Hepatic stellate cell (primary cell): Measurements from ENCODE around the gene EBF4.
A peak's percentile ranks its signal among the peaks of the same experiment; 100 is the strongest.

Source experiments
- DNase-seq: peaks from one replicate; pipeline ENCODE4 v3.0.0; 2011; ENCODE audit warnings: low spot score

EBF4 gene, protein sequence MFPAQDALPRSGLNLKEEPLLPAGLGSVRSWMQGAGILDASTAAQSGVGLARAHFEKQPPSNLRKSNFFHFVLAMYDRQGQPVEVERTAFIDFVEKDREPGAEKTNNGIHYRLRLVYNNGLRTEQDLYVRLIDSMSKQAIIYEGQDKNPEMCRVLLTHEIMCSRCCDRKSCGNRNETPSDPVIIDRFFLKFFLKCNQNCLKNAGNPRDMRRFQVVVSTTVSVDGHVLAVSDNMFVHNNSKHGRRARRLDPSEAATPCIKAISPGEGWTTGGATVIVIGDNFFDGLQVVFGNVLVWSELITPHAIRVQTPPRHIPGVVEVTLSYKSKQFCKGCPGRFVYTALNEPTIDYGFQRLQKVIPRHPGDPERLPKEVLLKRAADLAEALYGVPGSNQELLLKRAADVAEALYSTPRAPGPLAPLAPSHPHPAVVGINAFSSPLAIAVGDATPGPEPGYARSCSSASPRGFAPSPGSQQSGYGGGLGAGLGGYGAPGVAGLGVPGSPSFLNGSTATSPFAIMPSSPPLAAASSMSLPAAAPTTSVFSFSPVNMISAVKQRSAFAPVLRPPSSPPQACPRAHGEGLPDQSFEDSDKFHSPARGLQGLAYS

DNA sequence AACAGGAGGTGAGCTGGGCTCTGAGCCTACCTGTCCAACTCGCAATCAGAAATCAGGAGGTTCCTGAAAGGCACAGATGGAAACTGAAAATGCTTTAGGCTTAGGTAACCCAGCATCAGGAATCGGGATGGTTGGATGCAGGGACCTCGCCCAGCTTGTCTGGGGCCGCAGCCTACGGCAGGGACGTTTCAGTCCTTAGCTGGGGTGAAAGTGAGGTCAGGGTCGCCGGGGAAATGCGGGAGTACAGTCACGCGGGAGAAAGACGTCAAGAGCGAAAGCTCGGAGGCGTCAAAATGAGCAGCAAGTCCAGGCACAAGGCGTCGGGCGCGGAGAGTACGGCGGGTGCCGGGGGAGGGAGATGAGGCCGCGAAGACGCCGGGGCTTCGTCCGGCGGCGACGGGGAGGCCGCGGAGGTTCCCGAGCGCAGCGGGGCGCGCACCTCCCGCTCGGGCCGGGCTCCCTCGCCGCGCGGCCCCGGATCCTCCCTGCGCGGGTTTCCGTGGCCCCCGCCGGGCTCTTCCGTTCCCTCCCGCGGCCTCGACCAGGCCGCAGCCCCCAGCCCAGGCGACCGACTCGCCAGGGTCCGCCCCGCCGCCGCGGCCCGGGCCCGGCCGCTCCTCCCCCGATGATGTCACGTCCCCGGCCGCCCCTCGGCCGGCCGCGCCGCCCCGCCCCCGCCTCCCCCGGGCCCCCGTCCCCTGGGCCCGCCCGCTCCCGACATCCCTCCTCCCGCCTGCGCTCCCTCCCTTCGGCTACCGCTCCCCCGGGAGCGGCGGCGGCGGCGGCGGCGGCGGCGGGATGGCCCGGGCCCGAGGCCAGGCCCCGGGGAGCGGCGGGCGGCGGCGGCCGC is at the start of gene EBF4:
EBF4 (plus strand) TSS at position 745 of the 850 bp plus-strand sequence. CDS start 866 bp downstream, outside the sequence.
- DNase-seq = peak; percentile 53

DNA sequence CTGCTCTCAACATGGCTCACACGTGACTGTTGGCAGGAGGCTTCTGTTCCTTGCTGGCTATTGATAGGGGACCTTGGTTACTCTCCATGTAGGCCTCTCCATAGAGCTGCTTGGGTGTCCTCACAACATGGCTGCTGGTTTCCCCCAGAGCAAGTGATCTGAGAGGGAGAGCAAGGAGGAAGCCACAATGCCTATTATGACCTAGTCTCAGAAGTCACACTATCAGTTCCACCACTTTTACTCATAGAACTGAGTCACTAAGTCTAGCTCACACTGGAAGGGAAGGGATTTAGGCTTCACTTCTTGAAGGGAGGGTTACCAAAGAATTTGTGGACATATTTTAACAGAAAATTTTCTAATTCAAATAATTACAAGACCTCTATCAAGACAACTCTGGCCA is 48.9 kb upstream of the EBF4 start:
- DNase-seq = no peak

DNA sequence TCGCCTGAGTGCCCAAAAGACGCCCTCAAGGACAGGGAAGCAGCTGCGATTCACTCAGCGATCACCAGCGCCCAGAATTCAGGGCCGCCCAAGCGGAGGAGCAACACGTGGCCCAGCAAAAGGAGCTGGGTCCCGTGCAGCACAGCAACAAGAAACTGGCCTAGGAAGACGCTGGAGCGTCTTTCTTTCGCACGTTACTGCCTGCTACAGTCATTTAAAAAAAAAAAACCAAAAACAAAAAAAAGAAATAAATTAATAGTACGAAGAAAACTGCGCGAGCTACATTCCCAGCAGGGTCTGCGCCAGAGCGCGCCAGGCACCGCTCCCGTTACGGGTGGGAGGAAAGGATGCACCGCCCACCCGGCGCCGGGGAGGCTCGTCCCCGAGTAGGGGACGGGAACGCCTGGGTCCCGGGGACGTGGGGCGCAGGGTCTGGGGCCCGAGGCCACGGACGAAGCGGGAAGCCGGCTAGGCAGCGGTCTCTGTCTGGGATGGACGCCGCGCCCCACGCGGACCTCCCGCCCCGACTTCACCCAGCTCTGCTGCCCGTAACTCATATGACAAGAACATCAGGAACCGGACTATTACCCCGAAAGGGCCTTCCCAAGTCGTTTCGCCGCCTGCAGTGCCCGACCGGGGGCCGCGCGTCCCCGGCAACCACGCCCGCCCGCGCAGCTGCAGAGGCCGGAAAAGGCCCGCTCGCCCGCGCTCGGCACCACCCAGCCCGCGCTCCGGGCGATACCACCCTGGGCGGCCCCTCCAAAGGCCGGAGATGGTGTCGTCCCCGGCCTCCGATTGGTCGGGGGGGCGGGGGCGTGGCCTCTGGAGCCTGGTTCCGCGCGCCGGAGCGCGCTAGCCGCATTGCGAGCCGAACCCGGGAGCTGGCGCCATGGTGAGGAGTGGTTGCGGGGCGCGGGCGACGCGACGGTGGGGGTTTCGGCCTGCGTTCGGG is 40.5 kb upstream of the EBF4 start, which contains the start of gene NOP56:
NOP56 (plus strand) TSS at position 861 of the 952 bp plus-strand sequence; CDS start at position 890, 29 bp downstream.
- DNase-seq = peak; percentile 95

DNA sequence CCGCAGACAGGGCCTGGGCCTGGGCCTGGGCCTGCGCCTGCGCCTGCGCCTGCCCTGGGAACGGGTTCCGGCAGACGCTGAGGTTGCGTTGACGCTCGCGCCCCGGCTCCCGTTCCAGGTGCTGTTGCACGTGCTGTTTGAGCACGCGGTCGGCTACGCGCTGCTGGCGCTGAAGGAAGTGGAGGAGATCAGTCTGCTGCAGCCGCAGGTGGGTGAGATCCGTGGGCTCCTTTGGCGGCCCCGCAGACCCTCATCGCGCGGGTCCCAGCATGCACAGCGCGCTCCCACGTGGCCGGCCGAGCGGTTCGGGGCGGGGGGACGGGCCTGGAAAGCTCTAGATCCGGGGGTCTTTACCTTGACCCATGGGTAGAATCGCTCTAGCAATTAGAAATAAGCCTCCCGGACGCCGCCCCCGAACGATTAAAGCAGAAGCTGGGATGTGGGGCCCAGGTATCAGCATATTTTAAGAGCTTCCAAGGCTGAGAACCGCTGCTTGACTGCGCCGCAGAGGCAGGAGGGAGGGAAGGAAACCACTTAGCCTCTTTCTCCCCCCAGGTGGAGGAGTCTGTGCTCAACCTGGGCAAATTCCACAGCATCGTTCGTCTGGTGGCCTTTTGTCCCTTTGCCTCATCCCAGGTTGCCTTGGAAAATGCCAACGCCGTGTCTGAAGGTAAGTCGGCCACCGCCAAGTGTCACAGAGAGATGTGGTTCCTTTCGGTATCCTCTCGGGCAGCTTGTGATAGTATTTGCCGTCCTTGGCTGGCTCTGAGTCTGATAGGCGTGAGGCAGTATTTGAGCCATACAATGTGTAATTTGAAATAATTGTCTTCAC is 39.6 kb upstream of the EBF4 start:
- DNase-seq = peak; percentile 44

DNA sequence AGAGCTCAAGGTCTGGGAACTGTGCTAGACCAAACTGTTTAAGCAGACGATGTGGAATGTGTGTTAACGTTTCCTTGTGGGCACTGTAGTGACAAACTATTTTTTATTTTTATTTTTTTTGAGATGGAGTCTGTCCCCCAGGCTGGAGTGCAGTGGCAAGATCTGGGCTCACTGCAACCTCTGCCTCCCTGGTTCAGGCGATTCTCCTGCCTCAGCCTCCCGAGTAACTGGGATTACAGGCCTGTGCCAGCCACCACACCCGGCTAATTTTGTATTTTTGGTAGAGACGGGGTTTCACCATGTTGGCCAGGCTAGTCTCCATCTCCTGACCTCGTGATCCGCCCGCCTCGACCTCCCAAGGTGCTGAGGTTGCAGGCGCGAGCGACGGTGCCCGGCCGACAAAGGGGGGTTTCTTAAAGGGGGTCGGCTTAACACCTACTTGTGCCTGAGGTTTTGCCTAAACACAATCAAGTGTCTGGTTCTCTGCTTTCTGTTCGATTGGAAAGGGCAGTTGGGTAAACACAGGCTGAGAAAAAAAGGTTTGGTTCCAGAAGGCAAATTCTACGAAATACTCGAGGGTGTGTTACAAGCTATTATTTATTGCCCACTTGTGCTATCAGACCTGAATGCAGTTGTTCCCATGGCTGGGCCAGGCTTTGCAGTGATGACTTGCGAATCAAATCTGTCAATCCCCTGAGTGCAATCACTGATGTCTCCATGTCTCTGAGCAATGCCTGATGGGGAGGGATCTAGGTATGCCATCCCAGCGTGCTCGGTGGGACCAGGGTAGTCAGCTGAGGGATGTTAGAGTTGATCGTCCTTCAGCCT is 38.8 kb upstream of the EBF4 start:
- no peak for DNase-seq

DNA sequence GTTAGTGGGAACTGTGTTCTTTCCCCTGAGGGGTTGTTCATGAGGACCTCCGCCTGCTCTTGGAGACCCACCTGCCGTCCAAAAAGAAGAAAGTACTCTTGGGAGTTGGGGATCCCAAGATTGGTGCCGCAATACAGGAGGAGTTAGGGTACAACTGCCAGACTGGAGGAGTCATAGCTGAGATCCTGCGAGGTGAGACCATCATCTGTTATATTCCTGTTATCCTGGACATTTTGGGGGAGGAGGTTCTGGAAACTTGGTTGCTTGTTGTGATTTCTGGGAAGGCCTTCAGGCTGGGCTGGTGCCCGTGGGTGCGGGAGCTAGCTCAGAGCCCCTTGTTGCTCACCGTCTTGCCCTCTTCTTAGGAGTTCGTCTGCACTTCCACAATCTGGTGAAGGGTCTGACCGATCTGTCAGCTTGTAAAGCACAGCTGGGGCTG is 38.2 kb upstream of the EBF4 start:
- no peak for DNase-seq

DNA sequence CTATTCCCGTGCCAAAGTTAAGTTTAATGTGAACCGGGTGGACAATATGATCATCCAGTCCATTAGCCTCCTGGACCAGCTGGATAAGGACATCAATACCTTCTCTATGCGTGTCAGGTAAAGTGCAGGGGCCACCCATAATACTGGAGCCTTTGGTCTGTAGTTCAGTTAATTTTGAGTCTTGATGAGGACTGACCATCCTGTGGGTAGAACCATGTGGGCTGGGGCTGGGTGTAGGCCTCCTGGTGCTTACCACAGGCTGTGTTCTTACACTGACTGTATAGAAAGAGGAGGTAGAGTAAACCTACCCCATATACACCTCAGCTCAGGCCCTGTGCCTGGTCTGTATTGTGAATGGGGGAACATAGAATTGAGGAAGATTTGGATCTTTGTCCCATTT is 37.7 kb upstream of the EBF4 start:
- DNase-seq = no peak

DNA sequence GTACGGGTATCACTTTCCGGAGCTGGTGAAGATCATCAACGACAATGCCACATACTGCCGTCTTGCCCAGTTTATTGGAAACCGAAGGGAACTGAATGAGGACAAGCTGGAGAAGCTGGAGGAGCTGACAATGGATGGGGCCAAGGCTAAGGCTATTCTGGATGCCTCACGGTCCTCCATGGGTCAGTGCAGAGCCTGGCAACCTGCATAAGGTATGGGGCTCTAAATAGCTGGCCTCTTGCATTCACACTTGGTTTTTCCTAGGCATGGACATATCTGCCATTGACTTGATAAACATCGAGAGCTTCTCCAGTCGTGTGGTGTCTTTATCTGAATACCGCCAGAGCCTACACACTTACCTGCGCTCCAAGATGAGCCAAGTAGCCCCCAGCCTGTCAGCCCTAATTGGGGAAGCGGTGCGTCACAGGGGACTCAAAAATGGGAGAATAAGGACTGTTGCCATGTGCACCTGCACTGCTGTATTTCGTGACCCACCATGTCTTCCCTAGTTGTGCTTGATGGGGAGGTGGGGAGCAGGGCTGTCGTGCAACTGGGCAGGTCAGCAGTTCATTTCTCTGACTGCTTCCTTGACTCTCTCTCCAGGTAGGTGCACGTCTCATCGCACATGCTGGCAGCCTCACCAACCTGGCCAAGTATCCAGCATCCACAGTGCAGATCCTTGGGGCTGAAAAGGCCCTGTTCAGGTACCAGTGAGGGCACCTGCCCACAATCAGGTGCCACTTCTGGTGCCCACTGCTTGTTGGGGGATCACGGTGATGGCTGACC is 37.1 kb upstream of the EBF4 start:
- DNase-seq = no peak

DNA sequence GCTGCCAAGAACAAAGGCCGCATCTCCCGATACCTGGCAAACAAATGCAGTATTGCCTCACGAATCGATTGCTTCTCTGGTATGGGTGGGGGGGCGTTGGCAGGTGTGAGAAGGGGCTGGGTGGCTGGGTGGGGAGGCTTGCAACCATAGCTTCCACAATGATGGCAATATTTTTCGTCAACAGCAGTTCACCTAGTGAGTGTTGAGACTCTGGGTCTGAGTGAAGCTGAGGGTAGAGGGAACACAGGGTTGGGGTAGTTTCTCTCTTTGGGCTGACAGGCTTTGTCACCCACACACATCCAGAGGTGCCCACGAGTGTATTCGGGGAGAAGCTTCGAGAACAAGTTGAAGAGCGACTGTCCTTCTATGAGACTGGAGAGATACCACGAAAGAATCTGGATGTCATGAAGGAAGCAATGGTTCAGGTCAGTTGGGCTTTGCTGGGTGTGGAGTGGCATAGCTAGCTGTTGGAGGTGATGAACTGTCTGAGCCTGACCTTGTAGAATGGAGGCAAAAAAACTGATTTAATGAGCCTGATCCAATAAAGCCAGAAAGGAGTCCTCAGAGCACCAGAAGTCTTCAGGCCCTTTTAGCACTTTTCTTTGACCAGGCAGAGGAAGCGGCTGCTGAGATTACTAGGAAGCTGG is 36.0 kb upstream of the EBF4 start:
- DNase-seq = no peak

DNA sequence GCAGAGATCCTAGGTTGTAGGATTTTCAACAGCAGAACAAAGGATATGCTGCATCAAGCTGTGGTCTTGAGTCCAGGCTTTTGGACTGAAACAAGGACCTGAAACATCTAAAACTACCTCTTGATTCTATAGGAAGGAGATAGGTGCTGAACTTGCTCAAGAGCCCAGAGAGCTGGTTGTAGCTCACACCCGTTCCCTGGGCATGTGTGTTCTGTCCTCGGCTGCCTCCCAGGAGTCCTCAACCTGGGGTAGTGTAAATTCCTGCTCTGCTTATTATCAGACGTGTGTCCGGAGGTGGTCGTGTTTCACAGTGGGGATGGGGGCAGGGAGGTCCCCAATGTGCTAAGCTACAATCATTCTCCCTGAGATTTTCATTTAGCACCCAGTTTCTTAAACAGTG is 35.3 kb upstream of the EBF4 start:
- no peak for DNase-seq

DNA sequence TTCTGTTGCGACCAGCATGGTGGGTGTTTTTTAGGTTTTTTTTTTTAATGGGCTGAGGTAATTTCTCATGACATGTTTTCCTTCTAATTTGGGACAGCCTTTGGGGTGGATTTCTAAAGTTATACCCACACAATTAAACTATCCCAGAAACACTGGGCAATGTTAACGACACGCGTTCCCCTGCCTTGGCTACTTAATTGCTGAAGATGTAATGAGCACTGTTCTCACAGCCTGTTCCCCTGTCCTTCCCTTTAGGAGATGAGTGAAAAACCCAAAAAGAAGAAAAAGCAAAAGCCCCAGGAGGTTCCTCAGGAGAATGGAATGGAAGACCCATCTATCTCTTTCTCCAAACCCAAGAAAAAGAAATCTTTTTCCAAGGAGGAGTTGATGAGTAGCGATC is 34.9 kb upstream of the EBF4 start:
- DNase-seq = no peak

DNA sequence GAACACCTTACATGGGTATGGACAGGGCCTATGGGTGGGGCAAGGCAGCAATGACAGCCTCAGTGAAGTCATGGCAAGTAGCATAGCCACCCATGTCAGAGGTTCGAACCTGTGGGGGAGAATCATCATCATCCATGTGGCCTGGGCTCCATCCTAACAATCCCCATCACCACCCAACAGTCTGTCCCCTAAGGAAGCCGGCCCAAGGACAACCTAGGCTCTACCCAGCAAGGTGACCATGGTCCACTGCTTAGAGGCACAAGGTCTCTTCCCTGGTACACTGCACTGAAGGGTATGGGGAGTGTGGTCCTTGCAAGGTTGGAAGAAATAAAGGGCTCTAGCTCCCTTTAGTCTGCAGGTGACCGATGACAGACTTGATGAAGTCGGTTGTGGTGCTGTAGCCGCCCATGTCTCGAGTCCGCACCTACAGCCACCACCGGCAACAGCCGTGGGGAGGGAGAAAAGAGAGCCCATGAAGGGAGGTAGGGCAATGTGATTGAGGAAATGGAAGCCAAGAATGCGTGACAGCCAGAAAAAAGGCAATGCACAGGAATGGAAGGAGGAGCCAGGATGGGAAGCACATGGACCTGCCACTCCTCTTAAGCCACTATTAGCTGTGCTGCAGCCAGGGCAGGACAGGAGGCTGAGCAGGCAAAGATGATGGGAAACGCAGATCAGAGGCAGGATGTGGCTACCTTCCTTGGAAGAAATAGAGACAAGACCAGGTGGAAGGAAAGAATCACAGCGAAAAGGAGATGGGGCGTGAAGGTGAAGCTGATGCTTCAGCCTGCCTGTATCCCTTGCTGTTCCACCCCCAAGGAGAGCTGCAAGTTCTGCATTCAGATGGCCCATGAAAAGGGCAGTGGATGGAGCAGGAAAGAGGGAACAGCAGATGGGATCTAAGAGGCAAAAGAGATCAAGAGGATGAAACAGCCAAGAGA is 33.9 kb upstream of the EBF4 start:
- DNase-seq = no peak

DNA sequence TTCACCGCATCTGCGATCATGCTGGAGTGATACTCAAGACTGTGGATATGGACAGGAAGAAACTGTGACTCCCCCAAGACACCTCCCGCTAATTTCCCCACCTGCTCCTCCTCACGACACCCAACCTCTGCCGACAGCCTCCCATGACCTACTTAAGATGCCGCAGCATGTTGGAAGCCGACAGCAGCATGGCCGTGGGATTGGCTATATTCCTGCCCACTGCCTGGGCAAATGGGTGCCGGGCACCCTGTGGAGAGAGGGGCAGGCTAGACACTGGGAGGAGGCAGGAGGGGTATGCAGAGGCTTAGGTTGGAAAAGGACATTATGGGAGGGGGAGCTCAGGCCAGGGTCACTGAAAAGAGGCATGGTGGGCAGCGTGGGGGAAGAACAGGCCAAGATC is 33.0 kb upstream of the EBF4 start:
- DNase-seq = no peak

DNA sequence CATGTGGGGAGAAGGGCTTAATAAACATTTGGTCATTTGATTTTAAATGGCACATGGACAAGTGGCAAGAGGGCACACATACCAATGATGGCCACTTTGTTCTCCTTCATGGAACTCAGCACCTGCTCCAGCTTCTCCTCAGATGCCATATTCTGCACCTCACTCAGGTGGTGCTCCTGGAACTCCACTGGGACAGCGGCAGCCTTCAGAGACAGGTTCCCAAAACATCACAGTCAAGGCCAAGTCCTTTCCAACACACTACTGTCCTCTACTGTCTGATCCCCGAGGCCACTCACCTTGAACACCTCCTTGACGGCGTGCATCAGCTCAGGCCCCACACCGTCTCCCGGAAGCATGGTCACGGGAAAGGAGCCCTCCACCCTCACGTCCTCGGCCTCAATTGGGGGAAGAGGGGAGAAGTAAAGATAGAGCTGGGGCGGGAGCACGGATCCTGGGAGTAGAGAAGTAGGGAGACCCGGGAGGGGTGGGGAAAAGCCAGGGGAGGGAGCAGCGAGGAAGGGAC is 29.2 kb upstream of the EBF4 start:
- DNase-seq = no peak

DNA sequence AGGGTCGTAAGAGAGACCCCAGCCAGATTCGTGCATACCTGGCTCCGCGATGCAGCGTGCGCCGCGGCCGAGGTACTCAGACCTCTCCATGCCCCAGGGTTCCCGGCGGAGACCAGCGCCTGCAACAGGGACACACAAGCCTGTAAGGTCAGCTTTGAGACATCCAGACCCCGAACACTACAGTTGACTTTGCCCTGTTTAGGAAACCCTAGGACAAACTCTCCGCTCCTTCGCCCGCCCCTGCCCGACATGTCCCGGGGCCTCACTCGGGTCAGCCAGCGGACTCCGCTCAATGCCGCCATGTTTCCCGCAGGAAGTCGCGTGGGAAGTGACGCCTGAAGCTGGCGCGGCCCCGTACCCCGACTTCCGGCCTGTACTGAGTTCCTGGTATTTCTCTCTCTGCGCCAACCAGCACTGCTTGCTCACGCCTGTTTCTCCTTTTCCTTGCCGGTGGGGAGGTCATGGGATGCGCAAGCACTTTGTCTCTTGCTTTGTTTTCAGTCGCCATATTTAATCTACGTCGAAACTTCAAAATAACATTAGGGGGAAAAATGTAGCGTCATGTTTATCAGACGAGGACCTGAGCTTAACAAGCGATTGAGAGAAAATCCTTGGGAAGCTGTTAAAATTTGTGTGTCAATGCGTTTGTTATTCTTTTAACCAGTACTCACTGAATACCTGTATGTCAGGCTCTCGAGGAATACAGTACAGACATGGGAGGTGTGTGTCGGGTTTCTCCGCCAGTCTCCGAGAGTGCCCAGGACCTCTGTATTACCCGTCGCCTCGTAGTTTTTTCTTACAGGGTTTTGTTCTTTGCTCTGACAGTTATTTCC is 28.5 kb upstream of the EBF4 start, which contains the start of gene IDH3B:
IDH3B (minus strand) TSS at position 330 of the 833 bp plus-strand sequence; CDS start at position 302, 28 bp downstream.
- peak; percentile 92 for DNase-seq

DNA sequence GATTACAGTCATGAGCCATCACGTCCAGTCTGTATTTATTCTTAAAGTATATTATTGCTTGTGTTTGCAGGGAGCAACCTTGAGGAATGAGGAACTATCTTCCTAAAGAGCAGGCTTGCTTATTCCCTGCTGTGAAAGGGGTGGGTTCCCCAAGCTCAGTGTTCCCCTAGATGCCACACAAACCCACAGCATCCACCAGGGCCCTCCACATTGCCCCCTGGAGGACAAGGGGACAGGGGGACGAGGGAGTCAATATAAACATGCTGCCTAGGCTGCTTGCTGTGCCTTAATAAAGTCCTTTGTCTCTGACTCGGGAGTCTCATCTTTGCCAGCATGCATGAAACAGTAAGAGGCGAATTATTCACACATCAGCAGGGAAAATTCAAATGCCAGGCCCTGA is 20.6 kb upstream of the EBF4 start:
- no peak for DNase-seq
